Stimulated activated naive B cell treated with anti-CD40 and anti-IgM and Interleukin-4, amounts not matched to agents 10 μg/mL and 1 μg/mL and 100 μg/mL, for 72 hours (primary cell): ENCODE results near the gene SNRK.

Experiments
- ATAC-seq, 2 donors: fragments of 150-1000 bp; cut with Tn5 transposase; replicated peaks; 2 replicates each; pipeline ENCODE4 v1.10.0; 2021; ENCODE audit warnings: moderate library complexity in 1 of 2
- DNase-seq: peaks from one replicate; pipeline ENCODE4 v3.0.0; 2021
- H3K27ac Mint-ChIP-seq: one replicate; pipeline ENCODE4 v1.8.0; 2022; ENCODE audit warnings: mild to moderate bottlenecking, mixed read lengths
- H3K27me3 Mint-ChIP-seq, 2 donors: one replicate each; pipeline ENCODE4 v1.8.0; 2022; ENCODE audit warnings: mixed read lengths in 2 of 2
- H3K36me3 Mint-ChIP-seq, 2 donors: one replicate each; pipeline ENCODE4 v1.8.0; 2022; ENCODE audit warnings: mixed read lengths in 2 of 2, mild to moderate bottlenecking in 1 of 2
- H3K4me1 Mint-ChIP-seq, 2 donors: one replicate each; pipeline ENCODE4 v1.8.0; 2022; ENCODE audit warnings: mixed read lengths in 2 of 2, mild to moderate bottlenecking in 1 of 2
- H3K4me3 Mint-ChIP-seq, 2 donors: one replicate each; pipeline ENCODE4 v1.8.0; 2022; ENCODE audit warnings: mild to moderate bottlenecking in 2 of 2, mixed read lengths in 2 of 2, moderate library complexity in 1 of 2
- H3K9me3 Mint-ChIP-seq, 2 donors: one replicate each; pipeline ENCODE4 v1.8.0; 2022; ENCODE audit warnings: mixed read lengths in 2 of 2, mild to moderate bottlenecking in 1 of 2

SNRK gene

DNA sequence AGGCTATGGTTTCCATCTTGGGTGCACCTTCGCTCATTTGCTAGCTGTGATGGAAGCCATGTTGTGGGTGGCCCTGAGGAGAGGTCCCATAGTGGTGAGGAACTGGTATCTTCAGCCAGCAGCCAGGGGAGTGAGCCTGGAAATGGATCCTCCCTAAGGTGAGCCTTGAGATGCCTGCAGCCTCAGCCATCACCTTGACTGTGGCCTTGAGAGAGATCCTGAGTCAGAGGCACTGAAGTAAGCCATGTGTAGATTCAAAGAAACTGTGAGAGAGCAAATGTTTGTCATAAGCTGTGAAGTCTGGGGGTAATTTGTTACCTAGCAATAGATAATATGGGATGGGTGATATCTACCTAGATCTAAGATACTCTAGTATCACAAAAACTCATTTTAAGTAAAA is 105.3 kb downstream of the SNRK start:
- H3K4me3 Mint-ChIP-seq, result no peak overlapping the region
- peaks cover 0 to 3% of the 10 kb centered on the region in 2 donors for H3K9me3 Mint-ChIP-seq
- no peak overlapping the region for H3K27ac Mint-ChIP-seq
- no peaks in the 10 kb centered on the region for H3K36me3 Mint-ChIP-seq
- DNase-seq, result no peak
- H3K4me1 Mint-ChIP-seq, result peaks cover 15 to 19% of the 10 kb centered on the region in 2 donors
- ATAC-seq, result no peak
- H3K27me3 Mint-ChIP-seq, result no peaks in the 10 kb centered on the region

DNA sequence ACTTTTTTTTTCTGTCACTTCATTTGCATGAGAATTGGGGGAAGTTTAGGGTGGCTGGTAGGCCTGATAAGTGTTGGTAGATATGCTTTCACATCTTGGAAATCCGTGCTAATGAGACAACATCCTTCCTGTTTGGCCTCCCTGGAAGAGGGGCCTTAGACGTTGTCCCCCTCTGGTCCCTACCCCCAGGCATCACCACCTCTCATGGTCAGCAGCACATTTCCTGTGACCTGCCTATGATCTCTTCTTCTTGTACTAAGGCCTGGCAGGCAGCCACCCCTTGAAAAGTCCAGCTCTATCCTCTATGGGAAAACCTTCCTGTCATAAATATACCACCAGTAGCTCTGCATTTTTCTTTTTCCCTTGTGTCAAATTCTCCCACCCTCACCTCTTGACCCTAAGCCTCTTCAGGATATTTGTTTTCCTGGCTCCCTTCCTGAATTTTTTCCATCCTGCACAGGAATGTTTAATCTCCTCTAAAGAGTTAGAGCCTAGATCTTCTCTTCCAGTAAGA is 107.8 kb downstream of the SNRK start:
- DNase-seq (no peak), ATAC-seq (no peak)
- peaks cover 0 to 3% of the 10 kb centered on the region in 2 donors for H3K9me3 Mint-ChIP-seq
- no peak overlapping the region for H3K4me3 Mint-ChIP-seq
- no peak overlapping the region for H3K27ac Mint-ChIP-seq
- no peaks in the 10 kb centered on the region for H3K27me3 Mint-ChIP-seq
- peaks cover 15 to 19% of the 10 kb centered on the region in 2 donors for H3K4me1 Mint-ChIP-seq
- H3K36me3 Mint-ChIP-seq, result no peaks in the 10 kb centered on the region

GRCh38 chr3:43399034-43399433 is 112.7 kb downstream of the SNRK start:
- Mint-ChIP-seq H3K4me1 (peaks cover 3 to 4% of the 10 kb centered on the region in 2 donors), H3K27ac (peak overlapping the region; percentile 63), H3K27me3 (no peaks in the 10 kb centered on the region), H3K36me3 (no peaks in the 10 kb centered on the region), H3K9me3 (no peaks in the 10 kb centered on the region), H3K4me3 (no peak overlapping the region)
- ATAC-seq (no peak), DNase-seq (no peak)

DNA sequence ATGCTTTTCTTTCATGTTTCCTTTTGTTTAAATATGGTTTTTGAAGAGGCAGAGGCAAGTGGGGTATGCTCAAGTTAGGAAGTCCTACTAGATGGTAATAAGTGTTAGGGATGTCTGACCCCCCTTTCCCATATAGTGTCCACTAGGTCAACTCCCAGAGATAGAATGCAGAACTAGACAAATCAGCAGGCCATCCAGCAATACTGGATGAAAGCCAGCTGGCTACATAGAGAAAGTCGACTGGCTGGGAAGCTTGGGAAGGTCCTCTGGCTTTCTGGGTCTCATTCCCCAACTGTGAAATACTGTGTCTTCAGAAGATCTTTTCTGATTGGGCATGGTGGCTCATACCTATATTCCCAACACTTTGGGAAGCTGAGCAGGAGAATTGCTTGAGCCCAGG is 113.8 kb downstream of the SNRK start:
- no peaks in the 10 kb centered on the region for H3K4me1 Mint-ChIP-seq
- H3K27me3 Mint-ChIP-seq, result no peaks in the 10 kb centered on the region
- H3K9me3 Mint-ChIP-seq, result no peaks in the 10 kb centered on the region
- no peak overlapping the region for H3K27ac Mint-ChIP-seq
- no peaks in the 10 kb centered on the region for H3K36me3 Mint-ChIP-seq
- DNase-seq (no peak), ATAC-seq (no peak)
- no peak overlapping the region for H3K4me3 Mint-ChIP-seq
